ENCODE measurements around the gene CELF2. TPM values are rescaled to one million over a fixed set of nuclear protein-coding genes. Genes with fewer than 3 reads are reported as not detected.

Gene CELF2
- total and polyA plus RNA-seq, 2 of the 4 experiments (the other 2 are of a cell fraction) = 3.5 to 6.6 TPM

DNA sequence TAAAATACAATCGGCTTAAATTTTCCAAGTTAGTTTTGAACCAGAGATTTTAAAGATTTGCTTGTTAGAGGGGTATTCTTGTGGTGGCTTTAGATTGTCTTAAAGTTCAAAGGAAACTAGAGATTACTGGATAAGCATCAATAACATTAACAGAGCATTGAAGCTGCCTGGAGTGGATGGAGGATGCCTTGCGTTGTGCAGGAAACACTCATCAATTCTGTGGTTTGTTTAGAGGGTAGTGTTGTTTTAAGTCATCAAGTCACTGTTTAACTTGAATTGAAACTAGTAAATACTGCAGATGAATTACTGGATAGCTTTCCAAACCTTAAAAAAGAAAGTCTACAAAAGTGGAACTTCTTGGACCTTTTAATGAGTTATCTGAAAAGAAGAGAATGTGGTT is 218.6 kb downstream of the CELF2 start:
- Histone ChIP-seq H3K4me2 (ENCODE audit: low read depth, low read length) (no peak overlapping the region), H3K9me1 (ENCODE audit: insufficient read depth, low read length) (no peaks in the 10 kb centered on the region), H2BK120ac (ENCODE audit: low read depth, low read length) (no peak overlapping the region), H2BK5ac (ENCODE audit: low read depth, low read length, poor library complexity, severe bottlenecking) (no peak overlapping the region), H3K4ac (ENCODE audit: low read depth, low read length) (no peak overlapping the region), H3K79me1 (ENCODE audit: low read depth in 1 of 2, low read length in 2 of 2) (no peaks in the 10 kb centered on the region), H2BK20ac (ENCODE audit: low read depth, low read length) (no peak overlapping the region), H4K5ac (ENCODE audit: low read depth, low read length) (no peak overlapping the region), H4K20me1 (ENCODE audit: insufficient read depth, low read length) (no peaks in the 10 kb centered on the region), H3K56ac (ENCODE audit: extremely low read depth, insufficient read depth, low read length) (no peak overlapping the region), H3K4me3 (ENCODE audit: insufficient read depth, low read depth, low read length) (no peak overlapping the region), H3K23ac (ENCODE audit: low read depth, low read length) (no peak overlapping the region), H2AK5ac (ENCODE audit: low read depth, low read length) (no peak overlapping the region), H3K18ac (ENCODE audit: low read depth, low read length) (no peak overlapping the region), H3K4me1 (ENCODE audit: control insufficient read depth, insufficient read depth, low read length) (no peaks in the 10 kb centered on the region), H3K27ac (ENCODE audit: insufficient read depth, low read length) (no peak overlapping the region), H3K14ac (replicated peaks; ENCODE audit: low read depth, low read length) (no peak overlapping the region), H2AFZ (replicated peaks; ENCODE audit: low read length, poor library complexity) (no peak overlapping the region), H3K9me3 (ENCODE audit: control insufficient read depth, insufficient read depth, low read length) (no peaks in the 10 kb centered on the region), H3K36me3 (ENCODE audit: control insufficient read depth, insufficient read depth, low read length) (no peaks in the 10 kb centered on the region), H2AK9ac (replicated peaks; ENCODE audit: low read depth, low read length, poor library complexity) (no peak overlapping the region), H3K9ac (ENCODE audit: low read depth, low read length) (no peak overlapping the region), H3K27me3 (ENCODE audit: control insufficient read depth, insufficient read depth, low read length) (no peaks in the 10 kb centered on the region), H4K8ac (ENCODE audit: low read depth in 2 of 2, low read length in 2 of 2) (no peak overlapping the region), H4K91ac (ENCODE audit: insufficient read depth, low read depth, low read length) (no peak overlapping the region), H2BK15ac (ENCODE audit: low read depth, low read length) (no peak overlapping the region)
- intact Hi-C loops (cut with micrococcal nuclease) (no loop called here), in situ Hi-C loops (cut with MboI; ENCODE audit: low sequenced_read_pairs) (no loop called here), dilution Hi-C loops (cut with HindIII; ENCODE audit: low sequenced_read_pairs, unreplicated experiment) (no loop called here)
- ChIA-PET CTCF (no interaction called here), POLR2A (ENCODE audit: unreplicated experiment) (no interaction called here)
- no TSS peak for BruUV-seq (replicated peaks)
- DNase-seq (peak; percentile 4), ATAC-seq (ENCODE audit: low read depth) (no peak)
- no peak for TF ChIP-seq MXI1 (IDR thresholded peaks at IDR 0.05; ENCODE audit: borderline replicate concordance, low read depth, low read length)
- no peak for TF ChIP-seq POLR2A (IDR thresholded peaks at IDR 0.05; ENCODE audit: low read depth, low read length)
- TF ChIP-seq, protein P1, sequence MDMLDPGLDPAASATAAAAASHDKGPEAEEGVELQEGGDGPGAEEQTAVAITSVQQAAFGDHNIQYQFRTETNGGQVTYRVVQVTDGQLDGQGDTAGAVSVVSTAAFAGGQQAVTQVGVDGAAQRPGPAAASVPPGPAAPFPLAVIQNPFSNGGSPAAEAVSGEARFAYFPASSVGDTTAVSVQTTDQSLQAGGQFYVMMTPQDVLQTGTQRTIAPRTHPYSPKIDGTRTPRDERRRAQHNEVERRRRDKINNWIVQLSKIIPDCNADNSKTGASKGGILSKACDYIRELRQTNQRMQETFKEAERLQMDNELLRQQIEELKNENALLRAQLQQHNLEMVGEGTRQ (IDR thresholded peaks at IDR 0.05; ENCODE audit: low read depth, low read length) = no peak
- TF ChIP-seq RCOR1 (IDR thresholded peaks at IDR 0.05; ENCODE audit: insufficient replicate concordance, low read length) = no peak
- no peak for TF ChIP-seq CHD1 (IDR thresholded peaks at IDR 0.05; ENCODE audit: low read depth, low read length)
- TF ChIP-seq, protein P2, sequence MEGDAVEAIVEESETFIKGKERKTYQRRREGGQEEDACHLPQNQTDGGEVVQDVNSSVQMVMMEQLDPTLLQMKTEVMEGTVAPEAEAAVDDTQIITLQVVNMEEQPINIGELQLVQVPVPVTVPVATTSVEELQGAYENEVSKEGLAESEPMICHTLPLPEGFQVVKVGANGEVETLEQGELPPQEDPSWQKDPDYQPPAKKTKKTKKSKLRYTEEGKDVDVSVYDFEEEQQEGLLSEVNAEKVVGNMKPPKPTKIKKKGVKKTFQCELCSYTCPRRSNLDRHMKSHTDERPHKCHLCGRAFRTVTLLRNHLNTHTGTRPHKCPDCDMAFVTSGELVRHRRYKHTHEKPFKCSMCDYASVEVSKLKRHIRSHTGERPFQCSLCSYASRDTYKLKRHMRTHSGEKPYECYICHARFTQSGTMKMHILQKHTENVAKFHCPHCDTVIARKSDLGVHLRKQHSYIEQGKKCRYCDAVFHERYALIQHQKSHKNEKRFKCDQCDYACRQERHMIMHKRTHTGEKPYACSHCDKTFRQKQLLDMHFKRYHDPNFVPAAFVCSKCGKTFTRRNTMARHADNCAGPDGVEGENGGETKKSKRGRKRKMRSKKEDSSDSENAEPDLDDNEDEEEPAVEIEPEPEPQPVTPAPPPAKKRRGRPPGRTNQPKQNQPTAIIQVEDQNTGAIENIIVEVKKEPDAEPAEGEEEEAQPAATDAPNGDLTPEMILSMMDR (conservative IDR thresholded peaks at IDR 0.05; ENCODE audit: low read depth, low read length) = no peak
- TF ChIP-seq RFX5 (IDR thresholded peaks at IDR 0.05; ENCODE audit: low read depth, low read length) = no peak
- TF ChIP-seq MAFK (IDR thresholded peaks at IDR 0.05; ENCODE audit: low read depth, low read length) = no peak
- no peak for TF ChIP-seq BHLHE40 (IDR thresholded peaks at IDR 0.05; ENCODE audit: low read depth, low read length)
- TF ChIP-seq, protein P3, sequence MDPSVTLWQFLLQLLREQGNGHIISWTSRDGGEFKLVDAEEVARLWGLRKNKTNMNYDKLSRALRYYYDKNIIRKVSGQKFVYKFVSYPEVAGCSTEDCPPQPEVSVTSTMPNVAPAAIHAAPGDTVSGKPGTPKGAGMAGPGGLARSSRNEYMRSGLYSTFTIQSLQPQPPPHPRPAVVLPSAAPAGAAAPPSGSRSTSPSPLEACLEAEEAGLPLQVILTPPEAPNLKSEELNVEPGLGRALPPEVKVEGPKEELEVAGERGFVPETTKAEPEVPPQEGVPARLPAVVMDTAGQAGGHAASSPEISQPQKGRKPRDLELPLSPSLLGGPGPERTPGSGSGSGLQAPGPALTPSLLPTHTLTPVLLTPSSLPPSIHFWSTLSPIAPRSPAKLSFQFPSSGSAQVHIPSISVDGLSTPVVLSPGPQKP (IDR thresholded peaks at IDR 0.05; ENCODE audit: borderline replicate concordance, low read depth, low read length) = no peak
- no peak for TF ChIP-seq CEBPB (IDR thresholded peaks at IDR 0.05; ENCODE audit: low read depth, low read length)
- TF ChIP-seq MAZ (IDR thresholded peaks at IDR 0.05; ENCODE audit: borderline replicate concordance, low read depth, low read length) = no peak
- TF ChIP-seq RAD21 (IDR thresholded peaks at IDR 0.05; ENCODE audit: low read length) = no peak
- no peak for TF ChIP-seq SMC3 (IDR thresholded peaks at IDR 0.05; ENCODE audit: low read depth, low read length)
- TF ChIP-seq NFE2L2 (IDR thresholded peaks at IDR 0.05; ENCODE audit: low read depth, low read length) = no peak
- no peak for TF ChIP-seq FOS (IDR thresholded peaks at IDR 0.05; ENCODE audit: low read depth, low read length)
- 100% methylated on average over 1 of the region's 2 CpGs; no CpG with 5 or more reads in 1 of the 2 experiments for WGBS, 2 experiments (ENCODE audit: extremely low coverage in 2 of 2, insufficient read length in 1 of 2)
